ENCODE measurements around the gene JPT1.
"Not testable (repeated sequence)": the region's sequence is repeated elsewhere in the genome, so short reads cannot be mapped to it uniquely, and the experiment has no call there.

Gene JPT1

DNA sequence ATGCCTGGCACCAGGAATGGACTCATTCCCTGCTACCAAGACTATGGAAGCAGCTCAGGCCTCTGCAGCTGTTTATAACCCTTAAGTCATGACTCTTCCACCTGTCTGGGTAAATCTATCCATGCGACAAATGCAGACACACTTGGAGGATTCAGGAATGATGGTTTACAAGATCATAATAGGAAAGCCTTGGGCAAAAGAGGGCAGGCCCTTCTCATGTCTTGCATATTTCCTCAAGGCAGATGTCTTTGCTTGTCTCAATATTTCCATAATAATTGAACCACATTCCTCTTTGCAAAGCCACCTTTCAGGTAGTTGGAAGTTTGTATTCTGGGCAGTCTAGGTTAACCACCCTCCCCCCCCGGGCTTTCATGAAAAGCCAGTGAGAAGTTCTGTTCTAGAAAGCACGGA is 884 bp upstream of the JPT1 start:
- DNase-seq, result no peak

DNA sequence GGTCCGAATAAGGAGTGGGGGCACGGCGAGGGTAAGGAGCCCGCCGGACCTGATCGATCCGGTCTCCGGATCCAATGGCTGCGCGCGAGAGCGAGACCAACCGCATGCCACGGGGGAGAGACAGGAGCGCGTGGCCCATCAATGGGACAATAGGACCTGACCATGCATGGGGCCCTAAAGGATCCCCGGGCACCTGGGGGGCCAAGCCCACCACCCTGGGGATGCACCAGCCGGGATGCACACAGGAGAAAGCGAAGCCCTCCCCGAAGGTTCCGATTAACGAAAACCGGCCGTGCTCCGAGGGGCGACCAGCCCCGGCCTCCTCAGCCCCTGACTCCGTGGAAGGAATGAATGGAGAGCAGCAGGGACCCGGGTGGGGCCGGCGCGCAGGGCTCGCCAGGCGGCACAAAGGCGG is 525 bp downstream of the JPT1 start:
- no peak for DNase-seq

DNA sequence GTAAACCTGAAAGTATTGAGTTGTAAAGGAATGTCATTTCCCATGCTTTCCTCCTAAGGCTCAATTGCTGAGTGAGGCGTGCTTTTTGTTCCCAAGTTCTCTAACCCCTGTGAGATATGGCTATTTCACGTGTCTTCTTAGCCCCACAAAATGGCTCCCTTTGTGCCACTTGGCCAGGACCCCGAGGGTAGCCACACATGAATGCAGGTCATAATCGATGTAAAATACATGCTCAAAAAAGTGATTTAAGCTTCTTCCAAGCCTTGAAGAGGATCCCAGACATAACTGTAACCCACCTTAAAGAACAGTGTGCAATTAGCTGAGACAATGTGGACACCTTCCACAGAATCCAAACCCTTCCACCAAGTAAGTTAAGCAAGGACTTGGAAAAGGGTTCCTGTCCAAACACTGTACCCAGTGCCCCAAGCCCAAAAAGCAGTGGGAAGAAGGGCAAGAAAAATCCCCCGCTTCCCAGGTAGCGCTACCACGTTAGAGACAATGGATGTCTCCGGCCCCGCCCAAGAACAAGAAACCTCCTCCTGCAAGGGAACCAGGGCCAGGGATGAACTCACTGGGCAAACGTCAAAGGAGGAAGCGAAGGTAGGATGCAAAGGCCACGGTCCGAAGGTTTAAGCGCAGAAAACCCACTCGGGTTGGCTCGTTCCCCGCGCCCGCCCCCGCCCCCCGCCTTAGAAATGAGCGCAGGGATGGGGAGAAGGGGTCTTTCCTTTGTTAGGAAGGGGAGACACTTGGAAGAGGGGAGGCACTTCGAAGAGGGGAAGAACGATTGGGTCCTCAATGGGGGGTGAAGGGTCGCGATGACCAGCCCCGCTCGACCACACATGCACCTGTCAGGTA is 1.2 kb downstream of the JPT1 start:
- no peak for DNase-seq

DNA sequence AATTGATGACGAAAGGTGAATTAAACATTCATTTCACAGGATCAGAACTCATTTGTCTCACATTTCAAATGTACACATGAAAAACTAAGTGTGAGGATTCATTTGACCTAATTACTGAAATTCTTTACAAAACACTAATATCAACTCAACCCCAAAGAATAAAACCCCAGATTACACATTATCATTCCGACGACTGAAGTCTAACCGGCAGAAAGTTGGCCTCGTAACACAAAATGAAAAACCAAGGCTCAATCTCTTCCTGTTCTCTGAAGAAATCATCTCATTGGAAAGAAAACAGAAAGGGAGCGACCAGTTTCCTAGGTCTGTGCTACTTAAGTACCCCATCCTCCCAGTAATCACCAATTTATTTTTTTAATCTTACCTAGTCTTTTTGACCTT is 1.8 kb downstream of the JPT1 start:
- no peak for DNase-seq

DNA sequence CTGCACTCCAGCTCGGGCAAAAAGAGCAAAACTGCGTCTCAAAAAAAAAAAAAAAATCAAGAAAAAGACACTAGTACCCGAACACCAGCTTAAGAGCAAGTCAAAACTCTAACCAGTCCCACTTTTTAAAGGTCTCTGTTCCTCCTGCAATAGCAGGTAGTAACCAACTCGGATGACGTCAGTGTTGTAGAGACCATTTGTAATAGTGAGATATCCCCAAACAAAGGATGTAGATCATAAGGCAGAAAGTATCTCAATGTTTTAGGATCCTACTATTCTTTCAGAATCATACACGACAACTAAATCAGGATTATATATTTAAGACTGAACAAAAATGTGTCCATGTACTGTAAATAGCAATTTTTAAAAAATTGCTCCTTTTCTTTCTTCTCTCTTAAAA is 2.4 kb downstream of the JPT1 start:
- DNase-seq, result no peak

DNA sequence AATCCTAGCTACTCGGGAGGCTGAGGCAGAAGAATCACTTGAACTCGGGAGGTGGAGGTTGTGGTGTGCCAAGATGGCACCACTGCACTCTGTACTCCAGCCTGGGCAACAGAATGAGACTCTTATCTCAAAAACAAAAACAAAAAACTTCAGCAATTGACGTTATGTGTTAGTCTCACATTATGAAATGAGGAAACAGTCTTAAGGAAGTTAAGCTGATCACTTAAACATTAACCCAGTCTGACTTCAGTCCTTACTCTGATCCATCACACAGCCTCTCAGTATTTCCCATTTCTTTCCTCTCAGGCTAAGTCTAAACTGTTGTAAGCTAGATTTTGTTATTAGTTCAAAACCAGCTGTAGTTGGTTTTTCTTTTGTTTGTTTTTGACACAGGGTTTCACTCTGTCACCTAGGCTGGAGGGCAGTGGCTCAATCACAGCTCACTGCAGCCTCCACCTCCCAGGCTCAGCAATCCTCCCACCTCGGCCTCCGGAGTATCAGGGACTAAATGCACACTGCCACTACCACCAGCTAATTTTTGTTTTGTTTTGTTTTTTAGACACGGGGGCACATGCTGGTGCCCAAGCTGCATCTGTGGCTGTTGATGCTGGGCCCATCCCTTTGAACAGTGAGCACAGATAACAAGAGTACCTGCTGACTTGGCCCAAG is 6.3 kb downstream of the JPT1 start:
- no peak for DNase-seq

DNA sequence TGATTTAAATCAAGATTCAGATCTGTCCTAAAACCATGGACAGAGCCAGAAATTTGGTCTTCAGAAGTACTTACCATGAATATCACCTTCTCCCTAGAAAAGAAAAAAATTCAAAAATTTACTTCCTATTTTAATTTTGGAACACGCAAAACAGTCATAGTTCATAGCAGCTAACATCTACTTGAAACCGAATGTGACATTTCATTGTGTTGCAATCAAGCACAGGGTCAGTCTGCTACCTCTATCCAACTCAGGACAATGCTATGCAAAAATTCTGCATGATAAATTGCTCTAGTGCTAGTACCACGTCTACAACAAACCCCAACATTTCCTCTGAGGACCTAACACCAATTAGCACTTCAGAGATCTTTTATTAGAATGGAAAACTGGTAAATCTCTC is 7.7 kb downstream of the JPT1 start:
- DNase-seq, result no peak

DNA sequence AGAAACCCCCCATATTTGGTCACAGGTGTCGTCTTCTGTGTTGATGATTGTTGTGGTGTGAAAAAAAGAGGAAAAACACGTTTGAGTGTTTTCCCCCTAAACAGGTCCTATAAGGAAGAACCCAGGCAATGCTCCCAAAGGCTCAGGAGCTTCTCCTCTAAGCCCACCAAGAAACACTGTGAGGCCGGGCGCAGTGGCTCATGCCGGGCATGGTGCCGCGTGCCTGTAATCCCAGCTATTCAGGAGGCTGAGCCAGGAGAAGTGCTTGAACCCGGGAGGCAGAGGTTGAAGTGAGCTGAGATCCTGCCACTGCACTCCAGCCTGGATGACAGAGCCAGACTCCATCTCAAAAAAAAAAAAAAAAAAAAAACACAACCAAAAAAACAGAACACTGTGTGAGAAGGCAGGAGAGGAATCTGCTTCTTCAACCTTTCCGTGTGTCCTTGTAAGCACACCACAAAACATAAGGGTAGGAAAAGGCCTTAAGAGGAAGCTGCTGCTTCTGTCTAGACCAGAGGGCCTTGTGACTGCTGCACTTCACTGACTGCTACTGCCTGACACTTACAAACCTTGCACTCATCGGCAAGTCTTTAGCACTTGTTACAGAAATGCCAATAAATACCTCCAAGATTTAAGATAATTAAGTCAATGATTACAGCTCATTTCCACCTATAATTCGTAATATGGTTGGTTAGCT is 9.3 kb downstream of the JPT1 start:
- no peak for DNase-seq

DNA sequence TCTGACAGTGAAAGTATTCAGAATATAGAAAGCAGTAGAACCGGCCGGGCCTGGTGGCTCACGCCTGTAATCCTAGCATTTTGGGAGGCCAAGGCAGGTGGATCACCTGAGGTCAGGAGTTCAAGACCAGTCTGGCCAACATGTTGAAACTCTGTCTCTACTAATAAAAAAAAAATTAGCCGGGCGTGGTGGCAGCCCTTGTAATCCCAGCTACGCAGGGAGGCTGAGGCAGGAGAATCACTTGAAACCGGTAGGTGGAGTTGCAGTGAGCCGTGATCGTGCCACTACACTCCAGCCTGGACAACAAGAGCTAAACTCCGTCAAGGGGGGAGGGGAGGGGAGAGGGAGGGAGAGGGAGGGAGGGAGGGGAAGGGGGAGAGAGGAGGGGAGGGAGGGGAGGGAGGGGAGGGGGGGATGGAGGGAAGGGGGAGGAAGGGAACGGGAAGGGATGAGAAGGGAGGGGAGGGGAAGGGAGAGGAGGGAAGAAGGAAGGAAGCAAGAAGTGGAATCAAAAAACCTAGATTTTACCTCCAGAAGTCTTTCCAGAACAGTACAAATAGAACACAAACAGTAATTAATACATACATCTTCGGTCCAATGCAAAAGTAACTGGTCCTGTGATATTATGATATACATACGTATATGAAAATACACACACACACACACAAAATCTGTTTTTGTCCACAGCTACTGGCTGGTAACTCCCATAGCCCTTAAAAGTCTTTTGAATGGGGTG is 11.9 kb downstream of the JPT1 start:
- no peak for DNase-seq

DNA sequence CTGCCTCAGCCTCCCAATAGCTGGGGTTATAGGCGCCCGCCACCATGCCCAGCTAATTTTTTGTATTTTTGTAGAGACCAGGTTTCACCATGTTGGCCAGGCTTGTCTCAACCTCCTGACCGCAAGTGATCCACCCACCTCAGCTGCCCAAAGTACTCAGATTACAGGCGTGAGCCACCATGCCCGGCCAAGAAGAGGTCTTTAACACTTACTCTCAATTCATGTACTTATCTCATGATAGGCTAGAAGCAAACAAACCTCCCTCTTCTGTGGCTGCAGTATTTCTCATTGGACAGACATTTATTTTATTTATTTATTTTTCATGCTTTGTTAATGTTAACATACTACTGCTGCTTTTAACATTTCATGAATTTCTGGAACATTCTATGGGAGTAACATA is 15.8 kb downstream of the JPT1 start:
- no peak for DNase-seq

DNA sequence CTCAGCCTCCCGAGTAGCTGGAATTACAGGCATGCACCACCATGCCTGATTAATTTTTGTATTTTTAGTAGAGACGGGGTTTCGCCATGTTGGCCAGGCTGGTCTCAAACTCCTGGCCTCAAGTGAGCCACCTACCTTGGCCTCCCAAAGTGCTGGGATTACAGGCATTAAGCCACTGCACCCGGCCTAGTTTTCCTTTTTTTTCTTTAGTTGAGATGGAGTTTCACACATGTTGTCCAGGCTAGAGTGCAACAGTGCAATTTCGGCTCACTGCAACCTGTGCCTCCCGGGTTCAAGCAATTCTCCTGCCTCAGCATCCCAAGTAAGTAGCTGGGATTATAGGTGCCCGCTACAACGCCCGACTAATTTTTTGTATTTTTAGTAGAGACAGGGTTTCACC is 16.6 kb downstream of the JPT1 start:
- not testable (repeated sequence) for DNase-seq

DNA sequence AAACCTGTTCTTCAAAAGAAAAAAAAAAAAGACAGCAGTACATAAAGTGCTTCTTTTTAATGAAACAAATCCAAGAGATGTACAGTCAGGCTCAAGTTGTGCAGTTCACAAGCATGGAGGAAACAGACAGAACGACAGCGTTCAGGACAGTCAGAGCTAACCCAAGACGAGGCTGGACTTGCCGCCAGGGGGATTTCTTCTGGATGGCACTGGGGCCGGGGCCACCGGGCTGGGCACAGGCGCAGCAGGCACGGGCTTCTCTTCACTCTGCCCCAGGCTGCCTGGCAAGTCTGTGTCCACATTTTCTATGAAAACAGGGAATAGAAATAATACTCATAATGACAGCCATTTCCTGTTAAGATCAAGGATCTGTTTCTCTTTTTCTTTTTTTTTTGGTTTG is 18.4 kb downstream of the JPT1 start:
- no peak for DNase-seq

DNA sequence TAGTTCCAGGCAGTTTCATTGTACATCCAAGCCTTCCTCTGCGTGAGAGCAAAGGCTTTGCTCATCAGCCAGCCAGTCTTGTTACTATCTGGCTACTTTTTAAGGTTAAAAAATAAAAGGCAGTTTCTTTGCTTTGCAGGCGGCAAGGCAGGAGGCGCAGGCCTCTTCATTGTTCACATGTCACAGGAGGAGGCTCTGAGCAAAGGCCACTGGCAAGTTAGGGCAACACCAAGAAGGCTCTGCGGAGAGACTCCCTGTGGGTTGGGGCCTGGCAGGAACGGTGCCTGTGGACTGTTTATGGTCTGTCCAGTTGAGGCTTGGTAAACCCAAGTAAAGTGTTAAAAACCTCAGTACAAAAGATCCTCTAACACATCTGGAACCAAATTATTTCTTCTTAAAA is 18.9 kb downstream of the JPT1 start:
- no peak for DNase-seq

DNA sequence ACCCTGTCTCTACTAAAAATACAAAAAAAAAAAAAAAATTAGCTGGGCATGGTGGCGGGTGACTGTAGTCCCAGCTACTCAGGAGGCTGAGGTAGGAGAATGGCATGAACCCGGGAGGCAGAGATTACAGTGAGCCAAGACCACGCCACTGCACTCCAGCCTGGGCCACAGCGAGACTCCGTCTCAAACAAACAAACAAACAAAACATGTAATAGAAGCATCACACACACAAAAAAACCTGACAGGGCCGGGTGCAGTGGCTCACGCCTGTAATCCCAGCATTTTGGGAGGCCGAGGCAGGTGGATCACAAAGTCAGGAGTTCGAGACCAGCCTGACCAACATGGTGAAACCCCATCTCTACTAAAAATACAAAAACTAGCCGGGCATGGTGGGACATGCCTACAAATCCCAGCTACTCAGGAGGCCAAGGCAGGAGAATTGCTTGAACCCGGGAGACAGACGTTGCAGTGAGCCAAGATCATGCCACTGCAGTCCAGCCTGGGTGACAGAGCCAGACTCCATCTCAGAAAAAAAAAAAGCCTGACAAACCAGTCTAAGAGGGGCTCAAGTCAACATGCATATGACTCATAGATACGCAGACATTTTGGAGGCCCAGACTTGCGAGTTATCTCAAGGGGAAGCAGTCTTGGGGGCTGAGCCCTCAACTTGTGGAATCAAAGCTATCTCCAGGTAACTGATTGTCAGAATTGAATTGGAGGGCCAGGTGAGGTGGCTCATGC is 20.5 kb downstream of the JPT1 start:
- DNase-seq, result not testable (repeated sequence)

DNA sequence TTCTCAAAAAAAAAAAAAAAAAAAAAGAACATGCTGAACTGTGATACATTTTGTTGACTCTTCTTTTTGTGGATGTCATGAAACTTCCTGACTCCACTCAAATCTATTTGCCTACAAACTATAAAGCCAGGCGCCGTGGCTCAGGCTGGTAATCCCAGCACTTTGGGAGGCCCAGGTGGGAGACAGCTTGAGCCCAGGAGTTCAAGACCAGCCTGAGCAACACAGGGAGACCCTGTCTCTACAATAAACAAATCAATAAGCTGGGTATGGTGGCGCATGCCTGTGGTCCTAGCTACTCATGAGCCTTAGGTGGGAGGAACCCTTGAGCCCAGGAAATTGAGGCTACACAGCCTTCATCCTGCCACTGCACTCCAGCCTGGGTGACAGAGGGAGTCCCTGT is 21.3 kb downstream of the JPT1 start:
- DNase-seq, result no peak

DNA sequence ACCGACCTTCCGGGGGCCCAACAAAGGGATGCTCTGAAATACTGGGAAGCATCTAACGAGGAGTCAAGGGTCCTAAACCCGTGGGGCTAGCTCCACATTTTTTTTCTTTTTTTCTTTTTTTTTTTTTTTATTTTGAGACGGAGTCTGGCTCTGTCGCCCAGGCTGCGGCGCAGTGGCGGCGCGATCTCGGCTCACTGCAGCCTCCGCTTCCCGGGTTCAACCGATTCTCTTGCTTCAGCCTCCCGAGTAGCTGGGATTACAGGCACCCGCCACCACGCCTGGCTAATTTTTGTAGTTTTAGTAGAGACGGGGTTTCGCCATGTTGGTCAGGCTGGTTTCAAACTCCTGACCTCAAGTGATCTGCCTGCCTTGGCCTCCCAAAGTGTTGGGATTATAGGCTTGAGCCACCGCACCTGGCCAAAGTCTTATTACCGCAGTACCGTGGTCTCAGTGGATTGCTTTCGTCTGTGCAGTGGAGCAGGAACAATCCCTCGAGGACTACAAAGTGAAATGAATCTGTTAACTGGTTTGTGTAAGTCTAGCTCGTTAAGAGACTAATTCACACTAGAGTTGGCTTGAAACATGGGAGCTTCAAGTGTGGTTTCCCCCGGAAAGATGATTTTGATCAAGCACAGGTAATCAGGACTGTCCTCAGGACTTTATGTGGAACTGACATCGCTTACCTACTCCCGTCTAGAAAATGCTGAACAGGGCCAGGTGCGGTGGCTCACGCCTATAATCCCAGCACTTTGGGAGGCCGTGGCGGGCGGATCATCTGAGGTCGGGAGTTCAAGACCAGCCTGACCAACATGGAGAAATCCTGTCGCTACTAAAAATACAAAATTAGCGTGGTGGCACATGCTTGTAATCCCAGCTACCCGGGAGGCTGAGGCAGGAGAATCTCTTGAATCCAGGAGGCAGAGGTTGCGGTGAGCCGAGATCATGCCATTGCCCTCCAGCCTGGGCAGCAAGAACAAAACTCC is 22.0 kb downstream of the JPT1 start:
- DNase-seq, result not testable (repeated sequence)

DNA sequence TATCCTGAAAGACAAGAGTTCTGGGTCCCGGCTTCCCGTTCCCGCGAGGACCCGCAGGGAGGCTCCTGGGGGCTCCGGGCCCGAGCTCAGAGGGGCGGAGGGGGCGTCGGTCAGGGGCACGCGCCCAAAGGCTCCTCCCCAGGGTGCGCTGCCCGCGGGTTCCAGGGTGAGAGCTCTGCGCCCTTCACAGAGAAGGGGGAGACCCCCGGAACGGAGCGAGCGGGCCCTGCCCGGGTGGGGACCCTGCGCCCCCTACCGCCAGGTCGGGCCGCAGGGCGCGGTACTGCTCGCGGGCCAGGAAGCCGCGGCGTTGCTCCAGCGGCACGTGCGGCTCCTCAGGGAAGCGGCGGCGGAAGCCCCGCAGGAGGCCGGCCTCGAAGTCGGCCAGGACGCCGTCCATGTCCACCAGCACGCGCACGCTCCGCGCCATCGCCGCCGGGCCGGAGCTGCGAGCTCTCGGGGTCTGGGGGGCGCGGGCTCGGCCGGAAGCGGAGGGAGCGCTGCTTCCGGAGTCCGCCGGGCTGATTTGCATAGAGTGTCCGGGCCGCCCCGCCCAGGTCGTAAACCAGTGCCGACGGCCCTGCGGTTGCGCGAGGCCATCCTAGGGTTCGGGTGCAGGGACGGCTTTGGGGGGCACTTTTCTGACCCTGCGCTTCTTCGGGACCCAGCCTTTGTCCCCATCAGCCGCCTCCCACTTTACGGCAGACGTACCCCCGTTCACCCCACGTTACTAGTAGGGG is 22.9 kb downstream of the JPT1 start, which contains the start of gene NT5C:
Gene NT5C (minus strand): TSS at position 465 of the 740 bp plus-strand sequence. CDS start 35 bp downstream, at position 430.
- DNase-seq, result peak; percentile 40

DNA sequence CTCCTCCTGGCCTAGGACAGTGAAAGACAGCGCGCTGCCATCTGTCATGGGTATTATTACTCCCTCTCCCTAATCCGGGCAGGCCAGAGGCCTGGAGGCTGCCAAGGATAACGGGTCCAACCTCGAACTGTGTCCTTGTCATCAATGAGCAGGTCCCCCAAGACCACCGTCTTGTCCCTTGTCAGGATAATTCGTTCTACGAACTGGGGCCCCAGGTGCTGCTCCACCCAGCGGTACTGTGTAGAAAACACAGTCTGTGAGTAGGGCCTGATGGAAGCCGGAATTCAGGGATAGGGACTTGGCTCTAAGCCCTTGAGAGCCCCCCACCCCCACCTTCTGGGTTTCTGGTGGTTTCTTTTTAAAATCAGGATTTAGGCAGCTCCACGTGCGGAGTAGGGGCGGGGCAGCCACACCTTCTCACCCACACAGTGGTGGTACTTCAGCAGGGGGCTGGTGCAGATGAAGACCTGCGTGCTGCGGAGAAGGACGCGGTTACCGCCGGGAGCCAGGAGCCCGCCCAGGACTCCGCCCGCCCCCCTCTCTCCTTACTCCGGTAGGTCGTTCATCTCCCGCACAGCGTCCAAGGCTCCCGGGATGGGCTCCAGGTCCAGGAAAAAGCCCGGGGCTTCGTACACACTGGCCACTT is 23.6 kb downstream of the JPT1 start:
- DNase-seq, result peak; percentile 19

DNA sequence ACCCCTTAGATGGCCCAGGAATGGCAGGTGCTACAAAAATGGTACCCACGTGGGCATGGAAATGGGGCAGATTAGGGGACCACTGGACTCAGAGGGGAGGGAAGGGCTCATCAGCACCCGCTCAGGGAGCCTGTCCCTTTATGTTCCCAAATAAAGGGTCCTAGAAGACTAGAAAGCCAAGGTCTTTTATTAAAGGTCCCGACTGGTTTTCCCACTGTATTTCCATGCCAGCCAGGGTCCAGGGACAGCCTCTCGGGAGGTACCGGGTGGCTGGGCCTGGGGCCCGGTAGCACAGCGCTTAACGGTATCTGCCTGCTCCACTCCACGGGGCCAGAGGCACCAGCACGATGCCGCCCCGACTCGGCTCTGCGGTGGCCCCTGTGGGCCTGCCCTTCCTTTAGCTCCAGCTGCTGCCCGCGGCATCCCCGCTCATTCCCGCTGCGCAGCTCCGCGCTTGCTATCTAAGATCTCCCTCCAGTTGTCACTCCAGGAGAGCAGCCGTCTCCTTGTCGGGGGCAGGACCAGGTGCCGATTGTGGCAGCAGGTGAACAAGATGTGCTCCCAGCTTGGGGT is 24.2 kb downstream of the JPT1 start:
- DNase-seq, result no peak

Data from activated CD4-positive, alpha-beta T cell treated with anti-CD3 and anti-CD28 coated beads for 1 hour (primary cell).